Psoas muscle (tissue), 8 donors: ENCODE data around the gene PGAP2. TPM values are rescaled to one million over a fixed set of nuclear protein-coding genes. Genes with fewer than 3 reads are reported as not detected.
A peak's percentile ranks its signal among the peaks of the same experiment; 100 is the strongest.

ENCODE experiments used
- ATAC-seq, 4 donors: fragments of 200-7000 bp; cut with Tn5 transposase; one replicate each; pipeline ENCODE4 v1.9.1; 2020; ENCODE audit warnings: moderate library complexity in 3 of 4, mild to moderate bottlenecking in 2 of 4
- DNase-seq, 2 donors: peaks; one replicate each; pipeline ENCODE4 v3.0.0-alpha.2; 2020
- H3K27ac ChIP-seq: fragments of 200-600 bp; one replicate; pipeline ENCODE4 v1.8.0; 2022
- H3K27me3 ChIP-seq, 3 donors: fragments of 200-600 bp in 1 of 3; one replicate each; pipeline versions ENCODE4 v1.6.1 to v1.8.0; 2013 to 2022; ENCODE audit warnings: low read length in 2 of 3, mild to moderate bottlenecking in 2 of 3, moderate library complexity in 1 of 3; ENCODE audit not compliant: insufficient read depth in 3 of 3
- H3K36me3 ChIP-seq, 2 donors: fragments of 200-600 bp in 1 of 2; one replicate each; pipeline versions ENCODE4 v1.6.1 to v1.8.0; 2013 to 2022; ENCODE audit warnings: low read depth in 1 of 2, mild to moderate bottlenecking in 1 of 2, moderate library complexity in 1 of 2; ENCODE audit not compliant: insufficient read depth in 1 of 2
- H3K4me1 ChIP-seq: fragments of 200-600 bp; one replicate; pipeline ENCODE4 v1.8.0; 2022
- H3K4me3 ChIP-seq: fragments of 200-600 bp; one replicate; pipeline ENCODE4 v1.8.0; 2022; ENCODE audit warnings: mild to moderate bottlenecking
- H3K9me3 ChIP-seq: fragments of 200-600 bp; one replicate; pipeline ENCODE4 v1.8.0; 2022
- WGBS, 3 donors: extraction: QIAGEN DNeasy Blood & Tissue Kit; methylation state at CpG; one replicate each; pipeline versions ENCODE4 v1.1.6 to v1.1.7; 2013; 5-methylcytosine and 5-hydroxymethylcytosine counted together
- intact Hi-C, 2 donors: fragments of 100-400 bp; cut with DNase I; formaldehyde crosslinking; loops; one replicate each; pipeline versions ENCODE4 v1.11.0 to v1.14.2; 2022
- polyA plus RNA-seq, 3 donors: library from polyadenylated mRNA; stranded (reverse); fragments of 200-250 nt; gene quantifications; one replicate each; pipeline ENCODE4 v1.2.3, GENCODE V29; 2013
- total RNA-seq, 4 donors: library from RNA; stranded (reverse); fragmentation: NEBNext Ultra II Directional in 2 of 4; extraction: Animal tissue kit (Norgen Biotek cat#: 25700) in 2 of 4; gene quantifications; one replicate each; pipeline versions ENCODE4 v1.2.1 to v1.2.4, GENCODE V29; 2021 to 2023
- TF ChIP-seq, protein P1 (sequence below): fragments of 200-600 bp; IDR thresholded peaks from one replicate; pipeline ENCODE4 v1.8.0; 2022; ENCODE audit warnings: antibody characterized with exemption
- donor health status: healthy with polysubstance abuse.
- donor health status: DM: no; HTN: no; CAD: no; lungs with moderate emphysema.
- donor health status: Bipolar disorder and iron deficiency.
- donor health status: healthy.
- donor health status: DM: yes; HTN: yes; CAD: no.
- donor health status: DM: no; HTN: no; CAD: no.
- donor health status: DM: no; HTN: no; CAD: no.
- donor health status: DM: yes; HTN: yes; CAD: no.

The PGAP2 gene
- total and polyA plus RNA-seq, 7 donors = 4.5 to 14.5 (median 6.0) TPM

DNA sequence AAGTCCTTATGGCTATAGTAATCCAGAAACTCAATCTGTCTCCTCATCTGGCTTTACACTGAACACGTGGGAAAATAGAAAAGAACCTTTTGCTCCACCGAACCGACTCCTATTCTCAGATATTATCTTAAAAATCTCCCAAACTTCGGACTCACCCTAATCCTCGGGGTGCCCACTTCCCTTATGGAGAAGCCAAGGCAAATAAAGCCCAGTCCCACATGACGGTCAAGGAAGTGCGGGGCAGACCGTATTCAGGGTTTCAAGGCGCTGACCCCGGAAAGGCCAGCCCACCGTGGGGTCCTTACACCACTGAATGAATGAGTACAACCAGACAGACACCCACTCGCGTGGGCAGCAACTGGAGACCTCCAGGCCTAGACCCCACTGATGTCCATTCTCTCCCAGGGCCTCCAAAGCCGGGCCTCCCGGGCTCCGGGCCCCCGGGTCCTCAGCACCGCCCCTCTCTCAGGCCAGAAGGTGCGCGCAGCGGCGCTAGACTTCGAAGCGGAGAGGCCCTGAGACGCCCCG is 11.5 kb upstream of the PGAP2 start:
- H3K36me3 ChIP-seq = peaks cover 2 to 26% of the 10 kb centered on the region in 2 donors
- peaks cover 3% of the 10 kb centered on the region for H3K4me1 ChIP-seq
- WGBS, 3 donors = 0 to 1% (median 1%) methylated on average over 22 to 26 of the region's 26 CpGs
- no peaks in the 10 kb centered on the region for H3K27me3 ChIP-seq
- peak overlapping the region; percentile 95 for H3K27ac ChIP-seq
- DNase-seq (no peak), ATAC-seq (peak; percentile 46 to 63 (median 51))
- peak overlapping the region; percentile 90 for H3K4me3 ChIP-seq
- H3K9me3 ChIP-seq = no peaks in the 10 kb centered on the region
- intact Hi-C loops = no loop called here
- TF ChIP-seq, protein P1, sequence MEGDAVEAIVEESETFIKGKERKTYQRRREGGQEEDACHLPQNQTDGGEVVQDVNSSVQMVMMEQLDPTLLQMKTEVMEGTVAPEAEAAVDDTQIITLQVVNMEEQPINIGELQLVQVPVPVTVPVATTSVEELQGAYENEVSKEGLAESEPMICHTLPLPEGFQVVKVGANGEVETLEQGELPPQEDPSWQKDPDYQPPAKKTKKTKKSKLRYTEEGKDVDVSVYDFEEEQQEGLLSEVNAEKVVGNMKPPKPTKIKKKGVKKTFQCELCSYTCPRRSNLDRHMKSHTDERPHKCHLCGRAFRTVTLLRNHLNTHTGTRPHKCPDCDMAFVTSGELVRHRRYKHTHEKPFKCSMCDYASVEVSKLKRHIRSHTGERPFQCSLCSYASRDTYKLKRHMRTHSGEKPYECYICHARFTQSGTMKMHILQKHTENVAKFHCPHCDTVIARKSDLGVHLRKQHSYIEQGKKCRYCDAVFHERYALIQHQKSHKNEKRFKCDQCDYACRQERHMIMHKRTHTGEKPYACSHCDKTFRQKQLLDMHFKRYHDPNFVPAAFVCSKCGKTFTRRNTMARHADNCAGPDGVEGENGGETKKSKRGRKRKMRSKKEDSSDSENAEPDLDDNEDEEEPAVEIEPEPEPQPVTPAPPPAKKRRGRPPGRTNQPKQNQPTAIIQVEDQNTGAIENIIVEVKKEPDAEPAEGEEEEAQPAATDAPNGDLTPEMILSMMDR = no peak

- intact Hi-C loops = loop anchor here in 1 of 2 donors (2.0 kb wide), 1 partner anchor 43 kb away; the partner anchor contains the start of gene RHOG
- peak within 1 kb of the TSS; percentile 90 for H3K4me3 ChIP-seq
- no peaks in the 10 kb centered on the region for H3K27me3 ChIP-seq
- peak within 1 kb of the TSS; percentile 95 for H3K27ac ChIP-seq
- WGBS, 3 donors = 0 to 1% (median 0%) methylated on average over 67 to 86 of the region's 86 CpGs
- H3K36me3 ChIP-seq = peaks cover 2 to 20% of the 10 kb centered on the region in 2 donors
- TF ChIP-seq, protein P1 = no peak
- peaks cover 3% of the 10 kb centered on the region for H3K4me1 ChIP-seq
- DNase-seq (peak; percentile 100), ATAC-seq (peak; percentile 93 to 95 (median 94))
- no peaks in the 10 kb centered on the region for H3K9me3 ChIP-seq
These were observed 10.8 kb upstream of the PGAP2 start, which contains the start of gene NUP98 for GRCh38 chr11:3797329-3798090. Gene NUP98 (minus strand): TSS chr11:3797554. CDS start chr11:3782117, 15,437 bp downstream.

- Histone ChIP-seq H3K4me1 (peaks cover 3% of the 10 kb centered on the region), H3K9me3 (no peaks in the 10 kb centered on the region), H3K27ac (no peak overlapping the region), H3K4me3 (no peak overlapping the region), H3K27me3 (no peaks in the 10 kb centered on the region), H3K36me3 (peaks cover 0 to 3% of the 10 kb centered on the region in 2 donors)
- DNase-seq = no peak
- WGBS, 3 donors = 89 to 95% (median 94%) methylated on average over 9 of the region's 9 CpGs
- no peak for ATAC-seq
- intact Hi-C loops = loop anchor here in 1 of 2 donors (2.0 kb wide), 1 partner anchor 42 kb away; the partner anchor contains the start of gene RHOG
- TF ChIP-seq, protein P1 = no peak
These were observed 9.2 kb upstream of the PGAP2 start for GRCh38 chr11:3799143-3799542.

- H3K27ac ChIP-seq = no peak overlapping the region
- TF ChIP-seq, protein P1 = no peak
- H3K4me1 ChIP-seq = peaks cover 3% of the 10 kb centered on the region
- WGBS, 3 donors = 70 to 93% (median 72%) methylated on average over 5 of the region's 5 CpGs
- intact Hi-C loops = loop anchor here in 1 of 2 donors (2.0 kb wide), 1 partner anchor 41 kb away; the partner anchor contains the start of gene RHOG
- H3K9me3 ChIP-seq = no peaks in the 10 kb centered on the region
- no peak overlapping the region for H3K4me3 ChIP-seq
- no peaks in the 10 kb centered on the region for H3K27me3 ChIP-seq
- no peaks in the 10 kb centered on the region for H3K36me3 ChIP-seq
- ATAC-seq (no peak), DNase-seq (no peak)
These were observed 8.5 kb upstream of the PGAP2 start for GRCh38 chr11:3799873-3800272.
